GM23338 (cell line): ENCODE measurements around the gene TMEM190. TPM values are rescaled to one million over a fixed set of nuclear protein-coding genes. Genes with fewer than 3 reads are reported as not detected.
"Not testable (repeated sequence)": the region's sequence is repeated elsewhere in the genome, so short reads cannot be mapped to it uniquely, and the experiment has no call there.

Source experiments
- ATAC-seq: fragments of 200-7000 bp; cut with Tn5 transposase; 3 replicates; pipeline ENCODE4 v1.9.1; 2020
- DNase-seq: peaks from one replicate; pipeline ENCODE4 v3.0.0-alpha.2; 2015; ENCODE audit warnings: low spot score
- H2AFZ ChIP-seq: fragments of 200-600 bp; sonication (generic); 2 replicates; pipeline ENCODE4 v1.8.0; 2016; ENCODE audit warnings: antibody characterized with exemption, mild to moderate bottlenecking, moderate library complexity
- H3F3A ChIP-seq: fragments of 200-600 bp; sonication (generic); replicated peaks from 2 replicates; pipeline ENCODE4 v1.8.0; 2017; ENCODE audit warnings: antibody characterized with exemption, mixed run types, low read depth
- H3K27ac ChIP-seq: fragments of 200-600 bp; sonication (generic); 2 replicates; pipeline ENCODE4 v1.6.1; 2016; ENCODE audit warnings: low read depth
- H3K27me3 ChIP-seq: fragments of 200-600 bp; sonication (generic); 2 replicates; pipeline ENCODE4 v1.8.0; 2016; ENCODE audit warnings: mild to moderate bottlenecking, mixed run types, moderate library complexity; ENCODE audit not compliant: insufficient read depth
- H3K36me3 ChIP-seq: fragments of 200-600 bp; sonication (generic); 2 replicates; pipeline ENCODE4 v1.8.0; 2016; ENCODE audit warnings: mild to moderate bottlenecking; ENCODE audit not compliant: insufficient read depth
- H3K4me1 ChIP-seq: fragments of 200-600 bp; sonication (generic); 2 replicates; pipeline ENCODE4 v1.8.0; 2016; ENCODE audit warnings: mild to moderate bottlenecking, moderate library complexity; ENCODE audit not compliant: insufficient read depth
- H3K4me2 ChIP-seq: fragments of 200-600 bp; sonication (generic); 2 replicates; pipeline ENCODE4 v1.7.1; 2017; ENCODE audit warnings: mixed run types
- H3K4me3 ChIP-seq: fragments of 200-600 bp; sonication (generic); 2 replicates; pipeline ENCODE4 v1.6.1; 2016; ENCODE audit warnings: mixed run types
- H3K79me2 ChIP-seq: fragments of 200-600 bp; sonication (generic); replicated peaks from 2 replicates; pipeline ENCODE4 v1.8.0; 2017; ENCODE audit warnings: mild to moderate bottlenecking; ENCODE audit not compliant: insufficient read depth
- H3K9me2 ChIP-seq: fragments of 200-600 bp; sonication (generic); 2 replicates; pipeline ENCODE4 v1.8.0; 2017; ENCODE audit not compliant: insufficient read depth
- H4K20me1 ChIP-seq: fragments of 200-600 bp; sonication (generic); replicated peaks from 2 replicates; pipeline ENCODE4 v1.8.0; 2017; ENCODE audit warnings: mild to moderate bottlenecking; ENCODE audit not compliant: insufficient read depth
- H3K27ac Mint-ChIP-seq: 2 replicates; pipeline ENCODE4 v1.8.0; 2020; ENCODE audit warnings: inconsistent platforms, mild to moderate bottlenecking, moderate library complexity, mixed read lengths
- H3K27me3 Mint-ChIP-seq: 3 replicates; pipeline ENCODE4 v1.8.0; 2022; ENCODE audit warnings: low read depth, mild to moderate bottlenecking, moderate library complexity, mixed read lengths, inconsistent platforms; ENCODE audit not compliant: insufficient read depth, poor library complexity
- H3K36me3 Mint-ChIP-seq: 3 replicates; pipeline ENCODE4 v1.8.0; 2021; ENCODE audit warnings: low read depth, mild to moderate bottlenecking, inconsistent platforms, moderate library complexity, mixed read lengths
- H3K4me1 Mint-ChIP-seq: 3 replicates; pipeline ENCODE4 v1.8.0; 2020; ENCODE audit warnings: mild to moderate bottlenecking, inconsistent platforms, mixed read lengths
- H3K4me3 Mint-ChIP-seq: 3 replicates; pipeline ENCODE4 v1.8.0; 2021; ENCODE audit warnings: moderate library complexity, mild to moderate bottlenecking, inconsistent platforms, mixed read lengths
- H3K9me3 Mint-ChIP-seq: 3 replicates; pipeline ENCODE4 v1.8.0; 2020; ENCODE audit warnings: moderate library complexity, mild to moderate bottlenecking, inconsistent platforms, mixed read lengths
- EZH2phosphoT487 ChIP-seq: fragments of 200-600 bp; sonication (generic); IDR thresholded peaks from one replicate; pipeline ENCODE4 v1.8.1; 2018; ENCODE audit warnings: antibody characterized with exemption; ENCODE audit not compliant: unreplicated experiment
- JUNB ChIP-seq: IDR thresholded peaks from one replicate; pipeline ENCODE4 v1.6.1; 2016; ENCODE audit warnings: antibody characterized with exemption; ENCODE audit not compliant: unreplicated experiment
- REST ChIP-seq: IDR thresholded peaks from one replicate; pipeline ENCODE4 v1.6.1; 2018; ENCODE audit warnings: antibody characterized with exemption; ENCODE audit not compliant: unreplicated experiment
- ZNF114 ChIP-seq: fragments of 250-450 bp; sonication (Bioruptor Pico); IDR thresholded peaks from 2 replicates; pipeline ENCODE4 v1.5.0; 2020; ENCODE audit warnings: mild to moderate bottlenecking, moderate library complexity
- ZNF331 ChIP-seq: fragments of 250-450 bp; sonication (Bioruptor Pico); IDR thresholded peaks from 2 replicates; pipeline ENCODE4 v1.5.0; 2020; ENCODE audit warnings: low read depth, mild to moderate bottlenecking, moderate library complexity
- long read RNA-seq: library from polyadenylated mRNA; unstranded; transcript quantifications from one replicate; pipeline ENCODE4 v2.0.0, GENCODE V29; 2020; ENCODE audit not compliant: unreplicated experiment
- polyA plus RNA-seq: library from polyadenylated mRNA; unstranded; fragments of >200 nt; fragmentation: Nextera tagmentation; extraction: Ambion mirVana; gene quantifications from 2 replicates; pipeline ENCODE4 v1.2.1, GENCODE V29; 2016
- total RNA-seq: library from RNA; depleted of rRNA; stranded (reverse); fragments of >200 nt; shearing (Covaris generic); gene quantifications from 2 replicates; pipeline ENCODE4 v1.2.3, GENCODE V29; 2014; rRNA removed

The TMEM190 gene
- total RNA-seq (not detected in 2 replicates), polyA plus RNA-seq (4.2 and 4.8 TPM in 2 replicates)
- long read RNA-seq, partial matches to known transcripts = 2 of 2 reads
- long read RNA-seq, other reads (novel, unspliced or antisense) = 0 of 2 reads

GRCh38 chr19:55376241-55376933 is at the start of gene TMEM190:
Gene TMEM190, plus strand, starts transcription at chr19:55376826. Its CDS starts 28 bp downstream, at chr19:55376854.
- Histone ChIP-seq H3K79me2 (no peaks in the 10 kb centered on the region), H3K27ac (no peak within 1 kb of the TSS), H3K9me2 (no peaks in the 10 kb centered on the region), H3K4me1 (peaks cover 59% of the 10 kb centered on the region), H3K27me3 (peaks cover 59% of the 10 kb centered on the region), H3K4me3 (peak within 1 kb of the TSS; percentile 73), H3K4me2 (peak within 1 kb of the TSS; percentile 96), H3F3A (0 out of 2 replicates have a peak, but pooled peaks cover 12% of the 10 kb centered on the region), H2AFZ (no peak within 1 kb of the TSS), H4K20me1 (no peaks in the 10 kb centered on the region), H3K36me3 (no peaks in the 10 kb centered on the region)
- Mint-ChIP-seq H3K9me3 (no peaks in the 10 kb centered on the region), H3K27me3 (peaks cover 46% of the 10 kb centered on the region), H3K27ac (no peak within 1 kb of the TSS), H3K4me3 (peak within 1 kb of the TSS; percentile 62), H3K4me1 (peaks cover 51% of the 10 kb centered on the region), H3K36me3 (no peaks in the 10 kb centered on the region)
- DNase-seq (peak; percentile 66), ATAC-seq (peak; percentile 40)
- TF ChIP-seq ZNF114 (CRISPR knock-in tag) (no peak), JUNB (no peak), EZH2phosphoT487 (no peak), REST (no peak), ZNF331 (no peak)

- not testable (repeated sequence) for H3K9me2 ChIP-seq, H3K9me3 Mint-ChIP-seq, H3K27ac Mint-ChIP-seq, H3K4me3 ChIP-seq, H3K4me1 Mint-ChIP-seq, H3K36me3 Mint-ChIP-seq, H3K4me3 Mint-ChIP-seq, ATAC-seq, DNase-seq, H3K36me3 ChIP-seq, H3F3A ChIP-seq, H3K79me2 ChIP-seq, H3K27ac ChIP-seq, H3K4me2 ChIP-seq, H4K20me1 ChIP-seq, H2AFZ ChIP-seq, H3K4me1 ChIP-seq, H3K27me3 ChIP-seq
- peaks cover 17% of the 10 kb centered on the region for H3K27me3 Mint-ChIP-seq
Observed at GRCh38 chr19:55328774-55329318, 47.8 kb upstream of the TMEM190 start.

- H3K36me3 Mint-ChIP-seq, H3K4me1 ChIP-seq, H3K9me2 ChIP-seq, H3K9me3 Mint-ChIP-seq, H3K27ac Mint-ChIP-seq, H3K4me1 Mint-ChIP-seq, H3K79me2 ChIP-seq, H3K36me3 ChIP-seq, H3F3A ChIP-seq, ATAC-seq, H3K27me3 ChIP-seq, H2AFZ ChIP-seq, H3K4me3 Mint-ChIP-seq, DNase-seq, H3K27ac ChIP-seq, H3K4me3 ChIP-seq, H4K20me1 ChIP-seq, H3K4me2 ChIP-seq: not testable (repeated sequence)
- H3K27me3 Mint-ChIP-seq = peaks cover 14% of the 10 kb centered on the region
Observed at GRCh38 chr19:55329791-55330190, 46.8 kb upstream of the TMEM190 start.
